WTC11 (cell line): ENCODE results near the gene CASKIN1. TPM values are rescaled to one million over a fixed set of nuclear protein-coding genes. Genes with fewer than 3 reads are reported as not detected.

ENCODE experiments used
- ATAC-seq: fragments of 200-7000 bp; cut with Tn5 transposase; 2 replicates; pipeline ENCODE4 v1.10.0; 2021; ENCODE audit warnings: mild to moderate bottlenecking, moderate library complexity
- CTCF ChIA-PET: fragments of 300-600 bp; sonication (Branson Sonifier 250); formaldehyde crosslinking; loops from one replicate; lab custom pipeline; 2021; ENCODE audit warnings: antibody characterized with exemption; lab: Charles Lee
- POLR2A ChIA-PET: fragments of 350-600 bp; sonication (Branson Sonifier 250); formaldehyde crosslinking; loops from one replicate; lab custom pipeline; 2021; ENCODE audit warnings: antibody characterized with exemption; lab: Charles Lee
- DNase-seq: peaks from one replicate; pipeline ENCODE4 v3.0.0; 2021; ENCODE audit warnings: low spot score
- H3K27ac Mint-ChIP-seq: 2 replicates; pipeline ENCODE4 v1.8.0; 2021; ENCODE audit warnings: mixed read lengths
- H3K27me3 Mint-ChIP-seq: 2 replicates; pipeline ENCODE4 v1.8.0; 2021; ENCODE audit warnings: low read depth, mild to moderate bottlenecking, moderate library complexity, mixed read lengths
- H3K36me3 Mint-ChIP-seq: 2 replicates; pipeline ENCODE4 v1.8.0; 2021; ENCODE audit warnings: mixed read lengths
- H3K4me1 Mint-ChIP-seq: 2 replicates; pipeline ENCODE4 v1.8.0; 2022; ENCODE audit warnings: mixed read lengths
- H3K4me3 Mint-ChIP-seq: 2 replicates; pipeline ENCODE4 v1.8.0; 2021; ENCODE audit warnings: mild to moderate bottlenecking, moderate library complexity, mixed read lengths
- H3K9me3 Mint-ChIP-seq: 2 replicates; pipeline ENCODE4 v1.8.0; 2021; ENCODE audit warnings: mixed read lengths
- ATF1 ChIP-seq: sonication (generic); formaldehyde crosslinking; IDR thresholded peaks from 2 replicates; pipeline ENCODE4 v1.8.1; 2023; ENCODE audit warnings: mild to moderate bottlenecking, moderate library complexity, missing genetic modification reagents
- CREB1 ChIP-seq: sonication (generic); formaldehyde crosslinking; IDR thresholded peaks from 2 replicates; pipeline ENCODE4 v1.8.0; 2023; ENCODE audit warnings: mild to moderate bottlenecking, missing genetic modification reagents
- ELF4 ChIP-seq: sonication (generic); formaldehyde crosslinking; IDR thresholded peaks from 2 replicates; pipeline ENCODE4 v1.8.1; 2022; ENCODE audit warnings: low read depth, mild to moderate bottlenecking, moderate library complexity, missing genetic modification reagents
- ETV6 ChIP-seq: sonication (generic); formaldehyde crosslinking; IDR thresholded peaks from 2 replicates; pipeline ENCODE4 v1.8.1; 2022; ENCODE audit warnings: mild to moderate bottlenecking, missing genetic modification reagents
- FOXJ3 ChIP-seq: sonication (generic); formaldehyde crosslinking; IDR thresholded peaks from 2 replicates; pipeline ENCODE4 v1.9.0; 2021; ENCODE audit warnings: missing genetic modification reagents, mild to moderate bottlenecking, borderline replicate concordance
- GRHL2 ChIP-seq: fragments of 250-450 bp; sonication (Bioruptor Pico); IDR thresholded peaks from 2 replicates; pipeline ENCODE4 v1.8.0; 2022; ENCODE audit warnings: mild to moderate bottlenecking, moderate library complexity; ENCODE audit not compliant: insufficient replicate concordance, severe bottlenecking
- JAZF1 ChIP-seq: fragments of 250-450 bp; sonication (Bioruptor Pico); IDR thresholded peaks from 2 replicates; pipeline ENCODE4 v1.9.0; 2021; ENCODE audit warnings: moderate library complexity, mild to moderate bottlenecking, inconsistent platforms
- JUN ChIP-seq: sonication (generic); formaldehyde crosslinking; IDR thresholded peaks from 2 replicates; pipeline ENCODE4 v1.8.0; 2023; ENCODE audit warnings: mild to moderate bottlenecking, missing genetic modification reagents
- NFE2L1 ChIP-seq: sonication (generic); formaldehyde crosslinking; IDR thresholded peaks from 2 replicates; pipeline ENCODE4 v1.8.1; 2023; ENCODE audit warnings: missing genetic modification reagents
- NFYB ChIP-seq: sonication (generic); formaldehyde crosslinking; conservative IDR thresholded peaks from 2 replicates; pipeline ENCODE4 v1.8.0; 2022; ENCODE audit warnings: low read depth, missing genetic modification reagents
- SP1 ChIP-seq: sonication (generic); formaldehyde crosslinking; conservative IDR thresholded peaks from 2 replicates; pipeline ENCODE4 v1.8.1; 2022; ENCODE audit warnings: missing genetic modification reagents
- ZNF396 ChIP-seq: fragments of 250-450 bp; sonication (Bioruptor Pico); IDR thresholded peaks from 2 replicates; pipeline ENCODE4 v1.8.0; 2021; ENCODE audit warnings: mild to moderate bottlenecking, moderate library complexity, borderline replicate concordance
- ZNF423 ChIP-seq: fragments of 250-450 bp; sonication (Bioruptor Pico); IDR thresholded peaks from 2 replicates; pipeline ENCODE4 v2.1.2; 2022; ENCODE audit warnings: mild to moderate bottlenecking, moderate library complexity
- total RNA-seq: library from RNA; stranded (reverse); gene quantifications from 3 replicates; pipeline ENCODE4 v1.2.3, GENCODE V29; 2021
- TF ChIP-seq, protein P1 (sequence below): sonication (generic); formaldehyde crosslinking; IDR thresholded peaks from 2 replicates; pipeline ENCODE4 v1.8.1; 2022; ENCODE audit warnings: low read depth, mild to moderate bottlenecking, moderate library complexity, missing genetic modification reagents, borderline replicate concordance
- TF ChIP-seq, protein P2 (sequence below): fragments of 250-450 bp; sonication (Bioruptor Pico); IDR thresholded peaks from 2 replicates; pipeline ENCODE4 v2.1.2; 2022; ENCODE audit warnings: mild to moderate bottlenecking, moderate library complexity
- TF ChIP-seq, protein P3 (sequence below): fragments of 250-450 bp; sonication (Bioruptor Pico); IDR thresholded peaks from 2 replicates; pipeline ENCODE4 v1.9.0; 2021; ENCODE audit warnings: mild to moderate bottlenecking
- TF ChIP-seq, protein P4 (sequence below): sonication (generic); formaldehyde crosslinking; conservative IDR thresholded peaks from 2 replicates; pipeline ENCODE4 v1.8.1; 2023; ENCODE audit warnings: mild to moderate bottlenecking, low read depth, missing genetic modification reagents, moderate library complexity
- TF ChIP-seq, protein P5 (sequence below): sonication (generic); formaldehyde crosslinking; IDR thresholded peaks from 2 replicates; pipeline ENCODE4 v1.8.1; 2023; ENCODE audit warnings: mild to moderate bottlenecking, missing genetic modification reagents, moderate library complexity
- TF ChIP-seq, protein P6 (sequence below): sonication (generic); formaldehyde crosslinking; IDR thresholded peaks from 2 replicates; pipeline ENCODE4 v1.8.0; 2023; ENCODE audit warnings: mild to moderate bottlenecking, missing genetic modification reagents
- TF ChIP-seq, protein P7 (sequence below): sonication (generic); formaldehyde crosslinking; IDR thresholded peaks from 2 replicates; pipeline ENCODE4 v1.8.1; 2022; ENCODE audit warnings: mild to moderate bottlenecking, missing genetic modification reagents, moderate library complexity, borderline replicate concordance

The CASKIN1 gene
- total RNA-seq, 1 experiment from 2014 or later, result 9.4 TPM

DNA sequence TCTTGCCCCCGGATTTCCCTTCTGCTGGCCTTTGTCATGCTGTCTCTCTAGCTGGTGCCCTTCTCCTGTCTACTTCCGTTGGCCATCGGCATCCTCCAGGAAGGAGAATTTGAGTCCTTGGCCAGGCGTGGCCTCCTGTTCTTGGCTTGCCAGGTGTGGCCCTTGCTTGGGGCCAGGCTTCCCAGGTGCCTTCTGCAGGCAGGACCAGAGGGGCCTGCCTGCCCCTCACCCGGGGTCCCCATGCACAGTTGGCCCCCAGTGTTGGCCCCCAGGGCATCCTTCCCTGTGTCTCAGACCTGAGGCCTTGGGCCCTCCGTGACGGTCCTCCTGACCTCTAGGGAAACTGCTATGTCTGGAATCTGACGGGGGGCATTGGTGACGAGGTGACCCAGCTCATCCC is 11.5 kb upstream of the CASKIN1 start:
- no peak for TF ChIP-seq CREB1
- TF ChIP-seq, protein P1, sequence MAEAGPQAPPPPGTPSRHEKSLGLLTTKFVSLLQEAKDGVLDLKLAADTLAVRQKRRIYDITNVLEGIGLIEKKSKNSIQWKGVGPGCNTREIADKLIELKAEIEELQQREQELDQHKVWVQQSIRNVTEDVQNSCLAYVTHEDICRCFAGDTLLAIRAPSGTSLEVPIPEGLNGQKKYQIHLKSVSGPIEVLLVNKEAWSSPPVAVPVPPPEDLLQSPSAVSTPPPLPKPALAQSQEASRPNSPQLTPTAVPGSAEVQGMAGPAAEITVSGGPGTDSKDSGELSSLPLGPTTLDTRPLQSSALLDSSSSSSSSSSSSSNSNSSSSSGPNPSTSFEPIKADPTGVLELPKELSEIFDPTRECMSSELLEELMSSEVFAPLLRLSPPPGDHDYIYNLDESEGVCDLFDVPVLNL (CRISPR knock-in tag), result no peak
- TF ChIP-seq, protein P2, sequence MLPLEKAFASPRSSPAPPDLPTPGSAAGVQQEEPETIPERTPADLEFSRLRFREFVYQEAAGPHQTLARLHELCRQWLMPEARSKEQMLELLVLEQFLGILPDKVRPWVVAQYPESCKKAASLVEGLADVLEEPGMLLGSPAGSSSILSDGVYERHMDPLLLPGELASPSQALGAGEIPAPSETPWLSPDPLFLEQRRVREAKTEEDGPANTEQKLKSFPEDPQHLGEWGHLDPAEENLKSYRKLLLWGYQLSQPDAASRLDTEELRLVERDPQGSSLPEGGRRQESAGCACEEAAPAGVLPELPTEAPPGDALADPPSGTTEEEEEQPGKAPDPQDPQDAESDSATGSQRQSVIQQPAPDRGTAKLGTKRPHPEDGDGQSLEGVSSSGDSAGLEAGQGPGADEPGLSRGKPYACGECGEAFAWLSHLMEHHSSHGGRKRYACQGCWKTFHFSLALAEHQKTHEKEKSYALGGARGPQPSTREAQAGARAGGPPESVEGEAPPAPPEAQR (CRISPR knock-in tag), result no peak
- TF ChIP-seq SP1 (CRISPR knock-in tag), result no peak
- no peak for TF ChIP-seq ZNF396 (CRISPR knock-in tag)
- TF ChIP-seq, protein P3, sequence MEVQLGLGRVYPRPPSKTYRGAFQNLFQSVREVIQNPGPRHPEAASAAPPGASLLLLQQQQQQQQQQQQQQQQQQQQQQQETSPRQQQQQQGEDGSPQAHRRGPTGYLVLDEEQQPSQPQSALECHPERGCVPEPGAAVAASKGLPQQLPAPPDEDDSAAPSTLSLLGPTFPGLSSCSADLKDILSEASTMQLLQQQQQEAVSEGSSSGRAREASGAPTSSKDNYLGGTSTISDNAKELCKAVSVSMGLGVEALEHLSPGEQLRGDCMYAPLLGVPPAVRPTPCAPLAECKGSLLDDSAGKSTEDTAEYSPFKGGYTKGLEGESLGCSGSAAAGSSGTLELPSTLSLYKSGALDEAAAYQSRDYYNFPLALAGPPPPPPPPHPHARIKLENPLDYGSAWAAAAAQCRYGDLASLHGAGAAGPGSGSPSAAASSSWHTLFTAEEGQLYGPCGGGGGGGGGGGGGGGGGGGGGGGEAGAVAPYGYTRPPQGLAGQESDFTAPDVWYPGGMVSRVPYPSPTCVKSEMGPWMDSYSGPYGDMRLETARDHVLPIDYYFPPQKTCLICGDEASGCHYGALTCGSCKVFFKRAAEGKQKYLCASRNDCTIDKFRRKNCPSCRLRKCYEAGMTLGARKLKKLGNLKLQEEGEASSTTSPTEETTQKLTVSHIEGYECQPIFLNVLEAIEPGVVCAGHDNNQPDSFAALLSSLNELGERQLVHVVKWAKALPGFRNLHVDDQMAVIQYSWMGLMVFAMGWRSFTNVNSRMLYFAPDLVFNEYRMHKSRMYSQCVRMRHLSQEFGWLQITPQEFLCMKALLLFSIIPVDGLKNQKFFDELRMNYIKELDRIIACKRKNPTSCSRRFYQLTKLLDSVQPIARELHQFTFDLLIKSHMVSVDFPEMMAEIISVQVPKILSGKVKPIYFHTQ (CRISPR knock-in tag), result no peak
- TF ChIP-seq NFYB (CRISPR knock-in tag), result no peak
- no peak for TF ChIP-seq GRHL2 (CRISPR knock-in tag)
- TF ChIP-seq ATF1 (CRISPR knock-in tag), result no peak
- no peak for TF ChIP-seq ZNF423
- TF ChIP-seq, protein P4, sequence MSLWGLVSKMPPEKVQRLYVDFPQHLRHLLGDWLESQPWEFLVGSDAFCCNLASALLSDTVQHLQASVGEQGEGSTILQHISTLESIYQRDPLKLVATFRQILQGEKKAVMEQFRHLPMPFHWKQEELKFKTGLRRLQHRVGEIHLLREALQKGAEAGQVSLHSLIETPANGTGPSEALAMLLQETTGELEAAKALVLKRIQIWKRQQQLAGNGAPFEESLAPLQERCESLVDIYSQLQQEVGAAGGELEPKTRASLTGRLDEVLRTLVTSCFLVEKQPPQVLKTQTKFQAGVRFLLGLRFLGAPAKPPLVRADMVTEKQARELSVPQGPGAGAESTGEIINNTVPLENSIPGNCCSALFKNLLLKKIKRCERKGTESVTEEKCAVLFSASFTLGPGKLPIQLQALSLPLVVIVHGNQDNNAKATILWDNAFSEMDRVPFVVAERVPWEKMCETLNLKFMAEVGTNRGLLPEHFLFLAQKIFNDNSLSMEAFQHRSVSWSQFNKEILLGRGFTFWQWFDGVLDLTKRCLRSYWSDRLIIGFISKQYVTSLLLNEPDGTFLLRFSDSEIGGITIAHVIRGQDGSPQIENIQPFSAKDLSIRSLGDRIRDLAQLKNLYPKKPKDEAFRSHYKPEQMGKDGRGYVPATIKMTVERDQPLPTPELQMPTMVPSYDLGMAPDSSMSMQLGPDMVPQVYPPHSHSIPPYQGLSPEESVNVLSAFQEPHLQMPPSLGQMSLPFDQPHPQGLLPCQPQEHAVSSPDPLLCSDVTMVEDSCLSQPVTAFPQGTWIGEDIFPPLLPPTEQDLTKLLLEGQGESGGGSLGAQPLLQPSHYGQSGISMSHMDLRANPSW (CRISPR knock-in tag), result no peak
- CTCF ChIA-PET, result no interaction called here
- Mint-ChIP-seq H3K4me3 (peak overlapping the region; percentile 52), H3K36me3 (peaks cover 20% of the 10 kb centered on the region), H3K4me1 (peaks cover 27% of the 10 kb centered on the region), H3K27me3 (peaks cover 5% of the 10 kb centered on the region), H3K27ac (no peak overlapping the region), H3K9me3 (no peaks in the 10 kb centered on the region)
- DNase-seq (no peak), ATAC-seq (no peak)
- POLR2A ChIA-PET, result no interaction called here

DNA sequence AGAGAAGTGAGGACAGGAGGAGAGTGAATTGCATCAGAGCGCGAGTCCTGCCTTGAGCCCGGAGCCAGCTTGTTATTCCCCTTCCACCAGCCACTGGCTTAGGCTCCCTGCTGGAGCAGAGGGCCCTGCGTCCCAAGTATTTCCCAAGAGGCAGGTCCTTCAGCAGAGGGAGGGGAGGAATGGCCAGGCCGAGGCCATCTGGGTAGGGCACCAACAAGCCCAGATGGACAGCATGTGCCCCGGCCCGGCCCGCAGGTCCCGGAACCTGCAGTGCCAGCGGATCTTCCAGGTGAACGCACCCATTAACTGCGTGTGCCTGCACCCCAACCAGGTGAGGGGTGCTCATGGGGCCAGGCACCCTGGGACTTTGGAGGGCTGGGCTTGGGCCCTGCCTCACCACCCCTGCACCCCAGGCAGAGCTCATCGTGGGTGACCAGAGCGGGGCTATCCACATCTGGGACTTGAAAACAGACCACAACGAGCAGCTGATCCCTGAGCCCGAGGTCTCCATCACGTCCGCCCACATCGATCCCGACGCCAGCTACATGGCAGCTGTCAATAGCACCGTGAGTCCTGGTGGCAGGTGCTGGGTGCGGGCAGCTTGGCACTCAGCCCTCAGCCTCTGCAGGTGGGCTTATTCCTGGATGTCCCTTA is 10.5 kb upstream of the CASKIN1 start:
- no peak overlapping the region for H3K27ac Mint-ChIP-seq
- peaks cover 20% of the 10 kb centered on the region for H3K4me1 Mint-ChIP-seq
- peak overlapping the region; percentile 80 for H3K4me3 Mint-ChIP-seq
- POLR2A ChIA-PET, result interaction anchor here (0.5 to 1.3 kb wide), 3 partner anchors 8 to 184 kb away, joined by 3 to 6 read pairs (median 3); partner anchors contain the start of genes PGP and TRAF7
- no peaks in the 10 kb centered on the region for H3K9me3 Mint-ChIP-seq
- H3K36me3 Mint-ChIP-seq, result peaks cover 14% of the 10 kb centered on the region
- CTCF ChIA-PET, result interaction anchor here (0.6 to 2.7 kb wide), 4 partner anchors 12 to 184 kb away, joined by 3 to 13 read pairs (median 4); partner anchors contain the start of genes CASKIN1 and TRAF7
- peaks cover 13% of the 10 kb centered on the region for H3K27me3 Mint-ChIP-seq
- DNase-seq (no peak), ATAC-seq (no peak)
- no peak for TF ChIP-seq NFE2L1 (CRISPR knock-in tag)
- TF ChIP-seq FOXJ3 (CRISPR knock-in tag), result no peak
- TF ChIP-seq, protein P1 (CRISPR knock-in tag), result no peak
- no peak for TF ChIP-seq ELF4
- no peak for TF ChIP-seq JUN (CRISPR knock-in tag)
- TF ChIP-seq, protein P5, sequence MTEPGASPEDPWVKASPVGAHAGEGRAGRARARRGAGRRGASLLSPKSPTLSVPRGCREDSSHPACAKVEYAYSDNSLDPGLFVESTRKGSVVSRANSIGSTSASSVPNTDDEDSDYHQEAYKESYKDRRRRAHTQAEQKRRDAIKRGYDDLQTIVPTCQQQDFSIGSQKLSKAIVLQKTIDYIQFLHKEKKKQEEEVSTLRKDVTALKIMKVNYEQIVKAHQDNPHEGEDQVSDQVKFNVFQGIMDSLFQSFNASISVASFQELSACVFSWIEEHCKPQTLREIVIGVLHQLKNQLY, result no peak
- no peak for TF ChIP-seq ETV6
- TF ChIP-seq JAZF1 (CRISPR knock-in tag), result no peak
- TF ChIP-seq, protein P6, sequence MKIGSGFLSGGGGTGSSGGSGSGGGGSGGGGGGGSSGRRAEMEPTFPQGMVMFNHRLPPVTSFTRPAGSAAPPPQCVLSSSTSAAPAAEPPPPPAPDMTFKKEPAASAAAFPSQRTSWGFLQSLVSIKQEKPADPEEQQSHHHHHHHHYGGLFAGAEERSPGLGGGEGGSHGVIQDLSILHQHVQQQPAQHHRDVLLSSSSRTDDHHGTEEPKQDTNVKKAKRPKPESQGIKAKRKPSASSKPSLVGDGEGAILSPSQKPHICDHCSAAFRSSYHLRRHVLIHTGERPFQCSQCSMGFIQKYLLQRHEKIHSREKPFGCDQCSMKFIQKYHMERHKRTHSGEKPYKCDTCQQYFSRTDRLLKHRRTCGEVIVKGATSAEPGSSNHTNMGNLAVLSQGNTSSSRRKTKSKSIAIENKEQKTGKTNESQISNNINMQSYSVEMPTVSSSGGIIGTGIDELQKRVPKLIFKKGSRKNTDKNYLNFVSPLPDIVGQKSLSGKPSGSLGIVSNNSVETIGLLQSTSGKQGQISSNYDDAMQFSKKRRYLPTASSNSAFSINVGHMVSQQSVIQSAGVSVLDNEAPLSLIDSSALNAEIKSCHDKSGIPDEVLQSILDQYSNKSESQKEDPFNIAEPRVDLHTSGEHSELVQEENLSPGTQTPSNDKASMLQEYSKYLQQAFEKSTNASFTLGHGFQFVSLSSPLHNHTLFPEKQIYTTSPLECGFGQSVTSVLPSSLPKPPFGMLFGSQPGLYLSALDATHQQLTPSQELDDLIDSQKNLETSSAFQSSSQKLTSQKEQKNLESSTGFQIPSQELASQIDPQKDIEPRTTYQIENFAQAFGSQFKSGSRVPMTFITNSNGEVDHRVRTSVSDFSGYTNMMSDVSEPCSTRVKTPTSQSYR (CRISPR knock-in tag), result no peak
- TF ChIP-seq, protein P7, sequence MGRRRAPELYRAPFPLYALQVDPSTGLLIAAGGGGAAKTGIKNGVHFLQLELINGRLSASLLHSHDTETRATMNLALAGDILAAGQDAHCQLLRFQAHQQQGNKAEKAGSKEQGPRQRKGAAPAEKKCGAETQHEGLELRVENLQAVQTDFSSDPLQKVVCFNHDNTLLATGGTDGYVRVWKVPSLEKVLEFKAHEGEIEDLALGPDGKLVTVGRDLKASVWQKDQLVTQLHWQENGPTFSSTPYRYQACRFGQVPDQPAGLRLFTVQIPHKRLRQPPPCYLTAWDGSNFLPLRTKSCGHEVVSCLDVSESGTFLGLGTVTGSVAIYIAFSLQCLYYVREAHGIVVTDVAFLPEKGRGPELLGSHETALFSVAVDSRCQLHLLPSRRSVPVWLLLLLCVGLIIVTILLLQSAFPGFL (CRISPR knock-in tag), result no peak
